Ishikawa (cell line): ENCODE data around the gene DTNBP1.

ENCODE experiments used
- CEBPB ChIP-seq: IDR thresholded peaks from 2 replicates; pipeline ENCODE4 v1.6.1; 2012
- CREB1 ChIP-seq: IDR thresholded peaks from 2 replicates; pipeline ENCODE4 v1.6.1; 2012; ENCODE audit warnings: low read depth
- EGR1 ChIP-seq: IDR thresholded peaks from 2 replicates; pipeline ENCODE4 v1.6.1; 2012
- EP300 ChIP-seq: IDR thresholded peaks from 2 replicates; pipeline ENCODE4 v1.6.1; 2012; ENCODE audit warnings: borderline replicate concordance
- FOXM1 ChIP-seq: IDR thresholded peaks from 2 replicates; pipeline ENCODE4 v1.6.1; 2012; ENCODE audit warnings: low read depth, borderline replicate concordance
- NFIC ChIP-seq: IDR thresholded peaks from 2 replicates; pipeline ENCODE4 v1.6.1; 2012
- RAD21 ChIP-seq: IDR thresholded peaks from 2 replicates; pipeline ENCODE4 v1.6.1; 2012; ENCODE audit warnings: low read depth
- TAF1 ChIP-seq: IDR thresholded peaks from 2 replicates; pipeline ENCODE4 v1.6.1; 2012; ENCODE audit warnings: low read depth, mild to moderate bottlenecking
- TCF12 ChIP-seq: IDR thresholded peaks from 2 replicates; pipeline ENCODE4 v1.6.1; 2012; ENCODE audit warnings: low read depth
- TEAD4 ChIP-seq: IDR thresholded peaks from 2 replicates; pipeline ENCODE4 v1.6.1; 2012
- USF1 ChIP-seq: IDR thresholded peaks from 2 replicates; pipeline ENCODE4 v1.6.1; 2012
- YY1 ChIP-seq: IDR thresholded peaks from 2 replicates; pipeline ENCODE4 v1.6.1; 2012; ENCODE audit warnings: low read depth
- ZBTB7A ChIP-seq: IDR thresholded peaks from 2 replicates; pipeline ENCODE4 v1.6.1; 2012; ENCODE audit warnings: low read depth
- TF ChIP-seq, protein P1 (sequence below): IDR thresholded peaks from 2 replicates; pipeline ENCODE4 v1.6.1; 2012; ENCODE audit warnings: low read depth, mild to moderate bottlenecking
- TF ChIP-seq, protein P2 (sequence below): IDR thresholded peaks from 2 replicates; pipeline ENCODE4 v1.6.1; 2012

Gene DTNBP1

DNA sequence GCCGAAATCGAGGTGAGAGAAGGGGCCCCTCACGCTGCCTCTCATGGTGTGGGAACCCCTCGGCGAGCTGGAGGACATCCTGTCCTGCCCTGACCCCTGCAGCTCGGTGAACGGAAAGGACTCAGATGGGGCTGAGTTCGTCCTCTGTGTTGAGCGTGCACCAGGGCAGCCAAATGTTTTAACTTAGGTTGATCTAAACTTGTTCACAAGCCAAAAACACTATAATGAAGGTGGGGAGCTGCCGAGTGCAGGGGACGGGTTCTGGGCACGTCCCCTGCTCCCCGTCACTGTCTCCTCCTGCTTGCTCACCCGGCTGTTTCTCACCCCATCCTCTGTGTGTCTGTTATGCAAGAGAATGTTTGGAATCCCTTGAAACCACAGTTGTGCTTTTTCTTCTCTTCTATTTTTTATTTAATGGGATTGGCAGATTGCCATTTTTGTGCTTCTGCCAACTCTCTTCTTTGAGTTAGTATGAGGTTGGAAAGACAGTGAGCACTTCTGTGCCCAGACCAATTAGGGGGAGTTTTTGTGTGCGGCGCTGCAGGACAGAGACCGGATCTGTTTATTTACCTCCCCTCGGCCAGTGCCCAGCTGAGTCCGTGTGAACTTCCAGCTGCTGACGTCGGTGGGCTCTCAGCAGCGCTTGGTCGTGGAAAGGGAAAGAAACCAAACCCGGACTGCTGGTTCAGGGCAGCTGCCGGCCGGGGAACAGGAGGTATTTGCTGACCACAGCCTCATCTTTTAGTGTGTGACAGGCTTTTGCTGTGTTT is 158.1 kb downstream of the DTNBP1 start:
- TF ChIP-seq NFIC (peak; percentile 93), CREB1 (no peak), USF1 (no peak), YY1 (no peak), RAD21 (no peak; the same call in 1 of the 2 replicates), TCF12 (0 out of 2 replicates have a peak, but pooled peaks have one; percentile 27), FOXM1 (no peak), TAF1 (no peak), TEAD4 (peak; percentile 80), CEBPB (peak; percentile 76), EP300 (peak; percentile 35; the same call in 1 of the 2 replicates)

DNA sequence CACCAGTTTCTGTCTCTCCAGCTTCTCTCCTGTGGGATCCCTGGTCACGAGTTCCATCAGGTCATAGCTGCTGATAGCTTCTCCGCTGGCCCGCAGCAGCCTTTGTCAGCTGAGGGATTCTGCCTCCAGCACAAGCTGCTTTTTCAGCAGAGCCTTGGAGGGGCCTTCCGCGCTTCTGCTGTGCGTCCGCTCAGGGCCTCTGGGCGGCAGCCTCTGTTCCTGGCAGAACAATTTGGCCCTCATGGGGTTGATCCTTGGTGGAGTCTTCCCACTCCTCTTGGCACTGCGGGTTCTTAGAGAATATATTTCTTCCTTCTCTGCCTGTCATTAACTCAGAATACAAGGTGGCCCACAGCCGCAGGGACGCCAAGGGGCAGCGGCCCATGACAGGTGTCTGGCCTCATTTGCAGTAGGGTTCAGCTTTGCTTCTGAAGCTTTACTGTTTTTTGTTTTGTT is 158.8 kb downstream of the DTNBP1 start:
- TF ChIP-seq EGR1 (no peak), ZBTB7A (no peak), CEBPB (no peak), TEAD4 (no peak), USF1 (no peak), RAD21 (no peak), YY1 (no peak)

DNA sequence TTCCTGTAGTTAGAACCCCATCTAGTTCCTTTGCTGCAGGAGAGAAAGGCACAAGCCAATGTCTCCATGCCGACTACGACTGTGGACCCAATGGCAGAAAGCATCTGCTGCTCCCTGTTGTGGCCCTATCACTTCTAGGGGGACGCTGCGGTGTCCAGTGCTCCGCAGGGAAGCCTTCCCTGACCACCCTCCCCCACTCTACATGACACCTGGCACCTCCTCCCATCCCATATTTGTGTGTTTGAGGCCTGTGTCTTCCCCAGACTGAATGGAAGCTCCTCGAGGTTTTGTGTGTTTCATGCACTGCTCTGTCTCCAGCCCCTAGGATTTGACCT is 159.5 kb downstream of the DTNBP1 start:
- TF ChIP-seq FOXM1 (no peak), USF1 (no peak), RAD21 (no peak), EGR1 (no peak)
- TF ChIP-seq, protein P1, sequence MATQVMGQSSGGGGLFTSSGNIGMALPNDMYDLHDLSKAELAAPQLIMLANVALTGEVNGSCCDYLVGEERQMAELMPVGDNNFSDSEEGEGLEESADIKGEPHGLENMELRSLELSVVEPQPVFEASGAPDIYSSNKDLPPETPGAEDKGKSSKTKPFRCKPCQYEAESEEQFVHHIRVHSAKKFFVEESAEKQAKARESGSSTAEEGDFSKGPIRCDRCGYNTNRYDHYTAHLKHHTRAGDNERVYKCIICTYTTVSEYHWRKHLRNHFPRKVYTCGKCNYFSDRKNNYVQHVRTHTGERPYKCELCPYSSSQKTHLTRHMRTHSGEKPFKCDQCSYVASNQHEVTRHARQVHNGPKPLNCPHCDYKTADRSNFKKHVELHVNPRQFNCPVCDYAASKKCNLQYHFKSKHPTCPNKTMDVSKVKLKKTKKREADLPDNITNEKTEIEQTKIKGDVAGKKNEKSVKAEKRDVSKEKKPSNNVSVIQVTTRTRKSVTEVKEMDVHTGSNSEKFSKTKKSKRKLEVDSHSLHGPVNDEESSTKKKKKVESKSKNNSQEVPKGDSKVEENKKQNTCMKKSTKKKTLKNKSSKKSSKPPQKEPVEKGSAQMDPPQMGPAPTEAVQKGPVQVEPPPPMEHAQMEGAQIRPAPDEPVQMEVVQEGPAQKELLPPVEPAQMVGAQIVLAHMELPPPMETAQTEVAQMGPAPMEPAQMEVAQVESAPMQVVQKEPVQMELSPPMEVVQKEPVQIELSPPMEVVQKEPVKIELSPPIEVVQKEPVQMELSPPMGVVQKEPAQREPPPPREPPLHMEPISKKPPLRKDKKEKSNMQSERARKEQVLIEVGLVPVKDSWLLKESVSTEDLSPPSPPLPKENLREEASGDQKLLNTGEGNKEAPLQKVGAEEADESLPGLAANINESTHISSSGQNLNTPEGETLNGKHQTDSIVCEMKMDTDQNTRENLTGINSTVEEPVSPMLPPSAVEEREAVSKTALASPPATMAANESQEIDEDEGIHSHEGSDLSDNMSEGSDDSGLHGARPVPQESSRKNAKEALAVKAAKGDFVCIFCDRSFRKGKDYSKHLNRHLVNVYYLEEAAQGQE: no peak
- TF ChIP-seq, protein P2, sequence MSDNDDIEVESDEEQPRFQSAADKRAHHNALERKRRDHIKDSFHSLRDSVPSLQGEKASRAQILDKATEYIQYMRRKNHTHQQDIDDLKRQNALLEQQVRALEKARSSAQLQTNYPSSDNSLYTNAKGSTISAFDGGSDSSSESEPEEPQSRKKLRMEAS: no peak

DNA sequence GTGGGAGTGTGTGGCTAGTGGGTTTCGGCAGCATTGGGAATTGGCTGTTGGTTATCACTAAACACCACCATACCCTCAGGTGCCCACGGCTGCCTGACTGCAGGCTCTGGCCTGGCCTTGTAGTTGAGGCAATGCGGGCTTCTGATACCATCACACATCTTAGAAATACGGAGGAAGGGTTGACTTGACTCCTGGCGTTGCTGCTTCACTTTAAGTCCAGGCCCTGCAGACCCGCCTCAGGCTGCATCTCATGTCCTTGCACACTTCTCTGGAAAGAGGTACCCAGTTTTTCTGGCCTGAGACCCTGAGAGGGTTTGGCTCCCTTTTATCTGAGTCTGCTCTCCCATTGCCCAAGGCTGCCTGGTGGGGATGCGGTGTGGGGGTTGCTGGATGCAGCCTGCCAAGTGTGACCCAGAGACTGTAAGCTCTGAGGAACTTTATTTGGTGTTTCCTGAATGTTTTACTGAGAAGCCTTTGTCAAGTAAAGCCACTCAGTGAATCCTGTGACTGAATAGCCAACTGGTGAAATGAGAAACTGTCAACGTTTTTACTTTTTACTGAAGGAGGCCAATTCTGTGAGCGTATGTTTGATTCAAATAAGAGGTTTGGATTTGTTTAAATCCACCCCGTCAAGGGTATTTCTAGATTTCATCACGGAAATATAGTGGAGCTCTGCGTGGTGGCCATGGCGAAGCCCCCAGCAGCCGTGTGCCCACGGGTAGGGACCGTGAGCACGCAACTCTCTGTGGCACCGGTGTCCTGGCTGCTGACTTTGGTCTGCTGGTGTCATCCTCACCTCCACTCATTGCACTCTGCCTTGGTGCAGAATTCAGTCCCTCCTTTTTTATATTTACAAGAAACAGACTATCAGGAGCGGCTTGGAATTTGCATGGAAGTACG is 160.1 kb downstream of the DTNBP1 start:
- TF ChIP-seq, protein P1: no peak
- TF ChIP-seq USF1 (no peak), FOXM1 (no peak), ZBTB7A (no peak), TEAD4 (no peak), TAF1 (no peak), EP300 (no peak), TCF12 (no peak), CREB1 (no peak), YY1 (no peak), CEBPB (no peak), RAD21 (no peak), EGR1 (no peak), NFIC (no peak)
- TF ChIP-seq, protein P2: no peak
